Measurements from ENCODE around the gene AMD1. TPM values are rescaled to one million over a fixed set of nuclear protein-coding genes. Genes with fewer than 3 reads are reported as not detected.

AMD1 gene
- total and polyA plus RNA-seq, 9 of the 15 experiments (the other 6 are each of a cell fraction or from before 2014, with no cell fraction given): 60.0 to 151 (median 85.6) TPM

DNA sequence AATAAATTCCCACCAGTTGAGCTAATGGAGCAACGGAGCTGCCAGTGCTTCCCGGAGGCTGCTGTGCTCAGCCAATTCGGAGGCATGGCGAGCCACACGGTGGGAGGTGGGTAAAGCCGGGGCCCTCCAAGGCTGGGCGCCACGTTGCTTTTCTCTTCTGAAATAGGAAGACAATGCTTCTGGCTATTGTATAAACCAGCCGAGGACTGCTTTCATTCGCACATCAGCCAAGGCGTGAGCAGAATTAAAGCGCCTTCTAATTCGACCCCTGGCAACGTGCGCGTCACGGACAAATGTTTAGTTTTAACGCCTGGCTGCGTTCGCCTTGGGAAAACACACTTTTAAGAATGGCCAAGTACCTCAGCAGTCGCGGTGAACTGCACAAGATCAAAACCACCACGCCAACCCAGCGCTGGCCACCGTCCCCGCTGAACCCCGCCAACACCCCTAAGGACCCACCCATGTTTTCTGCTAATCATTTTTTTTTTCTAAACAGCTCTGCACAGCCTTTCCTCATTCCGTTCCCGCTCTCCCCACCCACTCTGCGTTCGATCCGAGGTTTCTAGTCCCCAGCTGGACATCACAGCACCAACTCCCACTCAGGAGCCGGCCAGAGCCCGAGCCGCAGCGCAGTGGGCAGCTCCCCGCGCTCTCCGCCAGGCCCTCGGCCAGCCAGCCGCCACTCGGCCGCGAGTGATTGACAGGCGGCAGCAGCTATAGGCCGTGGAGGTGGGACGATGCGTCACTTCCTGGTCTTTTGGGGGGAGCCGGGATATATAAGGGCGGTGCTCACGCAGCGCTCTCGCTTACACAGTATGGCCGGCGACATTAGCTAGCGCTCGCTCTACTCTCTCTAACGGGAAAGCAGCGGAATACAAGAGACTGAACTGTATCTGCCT, at the start of gene AMD1 (continued):
- TF ChIP-seq, protein P1, sequence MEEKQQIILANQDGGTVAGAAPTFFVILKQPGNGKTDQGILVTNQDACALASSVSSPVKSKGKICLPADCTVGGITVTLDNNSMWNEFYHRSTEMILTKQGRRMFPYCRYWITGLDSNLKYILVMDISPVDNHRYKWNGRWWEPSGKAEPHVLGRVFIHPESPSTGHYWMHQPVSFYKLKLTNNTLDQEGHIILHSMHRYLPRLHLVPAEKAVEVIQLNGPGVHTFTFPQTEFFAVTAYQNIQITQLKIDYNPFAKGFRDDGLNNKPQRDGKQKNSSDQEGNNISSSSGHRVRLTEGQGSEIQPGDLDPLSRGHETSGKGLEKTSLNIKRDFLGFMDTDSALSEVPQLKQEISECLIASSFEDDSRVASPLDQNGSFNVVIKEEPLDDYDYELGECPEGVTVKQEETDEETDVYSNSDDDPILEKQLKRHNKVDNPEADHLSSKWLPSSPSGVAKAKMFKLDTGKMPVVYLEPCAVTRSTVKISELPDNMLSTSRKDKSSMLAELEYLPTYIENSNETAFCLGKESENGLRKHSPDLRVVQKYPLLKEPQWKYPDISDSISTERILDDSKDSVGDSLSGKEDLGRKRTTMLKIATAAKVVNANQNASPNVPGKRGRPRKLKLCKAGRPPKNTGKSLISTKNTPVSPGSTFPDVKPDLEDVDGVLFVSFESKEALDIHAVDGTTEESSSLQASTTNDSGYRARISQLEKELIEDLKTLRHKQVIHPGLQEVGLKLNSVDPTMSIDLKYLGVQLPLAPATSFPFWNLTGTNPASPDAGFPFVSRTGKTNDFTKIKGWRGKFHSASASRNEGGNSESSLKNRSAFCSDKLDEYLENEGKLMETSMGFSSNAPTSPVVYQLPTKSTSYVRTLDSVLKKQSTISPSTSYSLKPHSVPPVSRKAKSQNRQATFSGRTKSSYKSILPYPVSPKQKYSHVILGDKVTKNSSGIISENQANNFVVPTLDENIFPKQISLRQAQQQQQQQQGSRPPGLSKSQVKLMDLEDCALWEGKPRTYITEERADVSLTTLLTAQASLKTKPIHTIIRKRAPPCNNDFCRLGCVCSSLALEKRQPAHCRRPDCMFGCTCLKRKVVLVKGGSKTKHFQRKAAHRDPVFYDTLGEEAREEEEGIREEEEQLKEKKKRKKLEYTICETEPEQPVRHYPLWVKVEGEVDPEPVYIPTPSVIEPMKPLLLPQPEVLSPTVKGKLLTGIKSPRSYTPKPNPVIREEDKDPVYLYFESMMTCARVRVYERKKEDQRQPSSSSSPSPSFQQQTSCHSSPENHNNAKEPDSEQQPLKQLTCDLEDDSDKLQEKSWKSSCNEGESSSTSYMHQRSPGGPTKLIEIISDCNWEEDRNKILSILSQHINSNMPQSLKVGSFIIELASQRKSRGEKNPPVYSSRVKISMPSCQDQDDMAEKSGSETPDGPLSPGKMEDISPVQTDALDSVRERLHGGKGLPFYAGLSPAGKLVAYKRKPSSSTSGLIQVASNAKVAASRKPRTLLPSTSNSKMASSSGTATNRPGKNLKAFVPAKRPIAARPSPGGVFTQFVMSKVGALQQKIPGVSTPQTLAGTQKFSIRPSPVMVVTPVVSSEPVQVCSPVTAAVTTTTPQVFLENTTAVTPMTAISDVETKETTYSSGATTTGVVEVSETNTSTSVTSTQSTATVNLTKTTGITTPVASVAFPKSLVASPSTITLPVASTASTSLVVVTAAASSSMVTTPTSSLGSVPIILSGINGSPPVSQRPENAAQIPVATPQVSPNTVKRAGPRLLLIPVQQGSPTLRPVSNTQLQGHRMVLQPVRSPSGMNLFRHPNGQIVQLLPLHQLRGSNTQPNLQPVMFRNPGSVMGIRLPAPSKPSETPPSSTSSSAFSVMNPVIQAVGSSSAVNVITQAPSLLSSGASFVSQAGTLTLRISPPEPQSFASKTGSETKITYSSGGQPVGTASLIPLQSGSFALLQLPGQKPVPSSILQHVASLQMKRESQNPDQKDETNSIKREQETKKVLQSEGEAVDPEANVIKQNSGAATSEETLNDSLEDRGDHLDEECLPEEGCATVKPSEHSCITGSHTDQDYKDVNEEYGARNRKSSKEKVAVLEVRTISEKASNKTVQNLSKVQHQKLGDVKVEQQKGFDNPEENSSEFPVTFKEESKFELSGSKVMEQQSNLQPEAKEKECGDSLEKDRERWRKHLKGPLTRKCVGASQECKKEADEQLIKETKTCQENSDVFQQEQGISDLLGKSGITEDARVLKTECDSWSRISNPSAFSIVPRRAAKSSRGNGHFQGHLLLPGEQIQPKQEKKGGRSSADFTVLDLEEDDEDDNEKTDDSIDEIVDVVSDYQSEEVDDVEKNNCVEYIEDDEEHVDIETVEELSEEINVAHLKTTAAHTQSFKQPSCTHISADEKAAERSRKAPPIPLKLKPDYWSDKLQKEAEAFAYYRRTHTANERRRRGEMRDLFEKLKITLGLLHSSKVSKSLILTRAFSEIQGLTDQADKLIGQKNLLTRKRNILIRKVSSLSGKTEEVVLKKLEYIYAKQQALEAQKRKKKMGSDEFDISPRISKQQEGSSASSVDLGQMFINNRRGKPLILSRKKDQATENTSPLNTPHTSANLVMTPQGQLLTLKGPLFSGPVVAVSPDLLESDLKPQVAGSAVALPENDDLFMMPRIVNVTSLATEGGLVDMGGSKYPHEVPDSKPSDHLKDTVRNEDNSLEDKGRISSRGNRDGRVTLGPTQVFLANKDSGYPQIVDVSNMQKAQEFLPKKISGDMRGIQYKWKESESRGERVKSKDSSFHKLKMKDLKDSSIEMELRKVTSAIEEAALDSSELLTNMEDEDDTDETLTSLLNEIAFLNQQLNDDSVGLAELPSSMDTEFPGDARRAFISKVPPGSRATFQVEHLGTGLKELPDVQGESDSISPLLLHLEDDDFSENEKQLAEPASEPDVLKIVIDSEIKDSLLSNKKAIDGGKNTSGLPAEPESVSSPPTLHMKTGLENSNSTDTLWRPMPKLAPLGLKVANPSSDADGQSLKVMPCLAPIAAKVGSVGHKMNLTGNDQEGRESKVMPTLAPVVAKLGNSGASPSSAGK (IDR thresholded peaks at IDR 0.05): peak; percentile 52; the same call in 1 of the 2 replicates
- TF ChIP-seq CCAR2 (IDR thresholded peaks at IDR 0.05; ENCODE audit: low read depth, low read length) (no peak), ZBTB17 (CRISPR knock-in tag; IDR thresholded peaks at IDR 0.05) (no peak), KDM5B (IDR thresholded peaks at IDR 0.05; ENCODE audit: insufficient replicate concordance, low read depth, low read length) (peak; percentile 100), ZFP36 (IDR thresholded peaks at IDR 0.05; ENCODE audit: low read depth, low read length, partially characterized antibody) (no peak), SRF (CRISPR knock-in tag; IDR thresholded peaks at IDR 0.05) (peak in 1 of 2 experiments; percentile 15; a peak in 1 of 4 replicates), ZNF263 (CRISPR knock-in tag; IDR thresholded peaks at IDR 0.05; ENCODE audit: borderline replicate concordance) (no peak), ZNF311 (CRISPR knock-in tag; IDR thresholded peaks at IDR 0.05) (no peak)
- TF ChIP-seq, protein P2, sequence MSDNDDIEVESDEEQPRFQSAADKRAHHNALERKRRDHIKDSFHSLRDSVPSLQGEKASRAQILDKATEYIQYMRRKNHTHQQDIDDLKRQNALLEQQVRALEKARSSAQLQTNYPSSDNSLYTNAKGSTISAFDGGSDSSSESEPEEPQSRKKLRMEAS (CRISPR knock-in tag; IDR thresholded peaks at IDR 0.05): peak; percentile 54; the same call in 1 of the 2 replicates
- TF ChIP-seq, protein P3, sequence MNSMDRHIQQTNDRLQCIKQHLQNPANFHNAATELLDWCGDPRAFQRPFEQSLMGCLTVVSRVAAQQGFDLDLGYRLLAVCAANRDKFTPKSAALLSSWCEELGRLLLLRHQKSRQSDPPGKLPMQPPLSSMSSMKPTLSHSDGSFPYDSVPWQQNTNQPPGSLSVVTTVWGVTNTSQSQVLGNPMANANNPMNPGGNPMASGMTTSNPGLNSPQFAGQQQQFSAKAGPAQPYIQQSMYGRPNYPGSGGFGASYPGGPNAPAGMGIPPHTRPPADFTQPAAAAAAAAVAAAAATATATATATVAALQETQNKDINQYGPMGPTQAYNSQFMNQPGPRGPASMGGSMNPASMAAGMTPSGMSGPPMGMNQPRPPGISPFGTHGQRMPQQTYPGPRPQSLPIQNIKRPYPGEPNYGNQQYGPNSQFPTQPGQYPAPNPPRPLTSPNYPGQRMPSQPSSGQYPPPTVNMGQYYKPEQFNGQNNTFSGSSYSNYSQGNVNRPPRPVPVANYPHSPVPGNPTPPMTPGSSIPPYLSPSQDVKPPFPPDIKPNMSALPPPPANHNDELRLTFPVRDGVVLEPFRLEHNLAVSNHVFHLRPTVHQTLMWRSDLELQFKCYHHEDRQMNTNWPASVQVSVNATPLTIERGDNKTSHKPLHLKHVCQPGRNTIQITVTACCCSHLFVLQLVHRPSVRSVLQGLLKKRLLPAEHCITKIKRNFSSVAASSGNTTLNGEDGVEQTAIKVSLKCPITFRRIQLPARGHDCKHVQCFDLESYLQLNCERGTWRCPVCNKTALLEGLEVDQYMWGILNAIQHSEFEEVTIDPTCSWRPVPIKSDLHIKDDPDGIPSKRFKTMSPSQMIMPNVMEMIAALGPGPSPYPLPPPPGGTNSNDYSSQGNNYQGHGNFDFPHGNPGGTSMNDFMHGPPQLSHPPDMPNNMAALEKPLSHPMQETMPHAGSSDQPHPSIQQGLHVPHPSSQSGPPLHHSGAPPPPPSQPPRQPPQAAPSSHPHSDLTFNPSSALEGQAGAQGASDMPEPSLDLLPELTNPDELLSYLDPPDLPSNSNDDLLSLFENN (IDR thresholded peaks at IDR 0.05; ENCODE audit: low read depth in 2 of 2, low read length in 2 of 2): peak in 1 of 2 experiments; percentile 86; a peak in 1 of 4 replicates
